Neuronal stem cell (in vitro differentiated cells): Measurements from ENCODE around the gene PDGFD.

Experiments
- DNase-seq: peaks from one replicate; pipeline ENCODE4 v3.0.0-alpha.2; 2013; ENCODE audit warnings: low spot score
- H2AFZ ChIP-seq: one replicate; pipeline ENCODE4 v1.6.1; 2013; ENCODE audit warnings: mild to moderate bottlenecking, low read length, inconsistent platforms
- H2AK5ac ChIP-seq: 2 replicates; pipeline ENCODE4 v1.6.1; 2013; ENCODE audit warnings: low read depth, mild to moderate bottlenecking, inconsistent platforms, low read length, moderate library complexity, mixed read lengths
- H2BK120ac ChIP-seq: 2 replicates; pipeline ENCODE4 v1.6.1; 2013; ENCODE audit warnings: low read depth, mild to moderate bottlenecking, inconsistent platforms, low read length, moderate library complexity, mixed read lengths
- H2BK12ac ChIP-seq: one replicate; pipeline ENCODE4 v1.6.1; 2013; ENCODE audit warnings: low read length, inconsistent platforms
- H2BK15ac ChIP-seq: 2 replicates; pipeline ENCODE4 v1.6.1; 2013; ENCODE audit warnings: mild to moderate bottlenecking, low read length, inconsistent platforms, mixed read lengths
- H2BK5ac ChIP-seq: one replicate; pipeline ENCODE4 v1.6.1; 2013; ENCODE audit warnings: inconsistent platforms, mild to moderate bottlenecking, low read length, moderate library complexity
- H3K14ac ChIP-seq: one replicate; pipeline ENCODE4 v1.6.1; 2013; ENCODE audit warnings: low read length, inconsistent platforms
- H3K18ac ChIP-seq: 2 replicates; pipeline ENCODE4 v1.6.1; 2013; ENCODE audit warnings: low read length, inconsistent platforms
- H3K23ac ChIP-seq: 2 replicates; pipeline ENCODE4 v1.6.1; 2013; ENCODE audit warnings: low read depth, mild to moderate bottlenecking, mixed read lengths, low read length, inconsistent platforms; ENCODE audit not compliant: poor library complexity
- H3K27ac ChIP-seq: replicated peaks from 3 replicates; pipeline ENCODE4 v1.5.1; 2013; ENCODE audit warnings: low read length, inconsistent platforms
- H3K27me3 ChIP-seq, 3 experiments: 2 replicates each; pipeline ENCODE4 v1.6.1; 2013; ENCODE audit warnings: low read length in 3 of 3, mild to moderate bottlenecking in 2 of 3, inconsistent platforms in 1 of 3, low read depth in 1 of 3, mixed read lengths in 1 of 3, moderate library complexity in 1 of 3; ENCODE audit not compliant: control insufficient read depth in 3 of 3, insufficient read depth in 3 of 3
- H3K36me3 ChIP-seq, 2 donors: replicated peaks in 1 of 2; 2 replicates each; pipeline ENCODE4 v1.6.1; 2013; ENCODE audit warnings: low read length in 2 of 2; ENCODE audit not compliant: control insufficient read depth in 2 of 2, insufficient read depth in 2 of 2
- H3K4ac ChIP-seq: 2 replicates; pipeline ENCODE4 v1.6.1; 2013; ENCODE audit warnings: inconsistent platforms, mild to moderate bottlenecking, low read length, moderate library complexity
- H3K4me1 ChIP-seq, 2 donors: 1 replicate in 1 of 2; 2 replicates in 1 of 2; pipeline ENCODE4 v1.6.1; 2013; ENCODE audit warnings: low read length in 2 of 2, low read depth in 1 of 2; ENCODE audit not compliant: control insufficient read depth in 2 of 2, insufficient read depth in 1 of 2
- H3K4me2 ChIP-seq: one replicate; pipeline ENCODE4 v1.6.1; 2013; ENCODE audit warnings: mild to moderate bottlenecking, low read length, inconsistent platforms; ENCODE audit not compliant: insufficient read depth, poor library complexity, severe bottlenecking
- H3K4me3 ChIP-seq, 2 donors: 2 replicates each; pipeline ENCODE4 v1.5.1; 2013; ENCODE audit warnings: low read length in 2 of 2, mild to moderate bottlenecking in 2 of 2, inconsistent platforms in 1 of 2, moderate library complexity in 1 of 2
- H3K79me1 ChIP-seq: one replicate; pipeline ENCODE4 v1.6.1; 2013; ENCODE audit warnings: low read depth, mild to moderate bottlenecking, inconsistent platforms, low read length, moderate library complexity
- H3K9ac ChIP-seq: one replicate; pipeline ENCODE4 v1.6.1; 2013; ENCODE audit warnings: mild to moderate bottlenecking, low read depth, low read length, inconsistent platforms; ENCODE audit not compliant: poor library complexity
- H3K9me3 ChIP-seq, 2 donors: replicated peaks in 1 of 2; 2 replicates each; pipeline versions ENCODE3 to v1.6.1; 2013; ENCODE audit warnings: low read length in 2 of 2, mild to moderate bottlenecking in 2 of 2, inconsistent platforms in 1 of 2, low read depth in 1 of 2, mixed read lengths in 1 of 2, moderate library complexity in 1 of 2; ENCODE audit not compliant: control insufficient read depth in 2 of 2, insufficient read depth in 1 of 2
- H4K8ac ChIP-seq: one replicate; pipeline ENCODE4 v1.6.1; 2013; ENCODE audit warnings: low read depth, mild to moderate bottlenecking, inconsistent platforms, low read length, moderate library complexity
- H4K91ac ChIP-seq: one replicate; pipeline ENCODE4 v1.6.1; 2013; ENCODE audit warnings: low read length, low read depth, mild to moderate bottlenecking, inconsistent platforms; ENCODE audit not compliant: poor library complexity
- WGBS, 2 donors: extraction: QIAGEN DNeasy Blood & Tissue Kit; methylation state at CpG; one replicate each; pipeline ENCODE4 v1.1.7; 2013; ENCODE audit warnings: missing lambda C conversion rate in 2 of 2, mixed read lengths in 1 of 2; ENCODE audit not compliant: insufficient read length in 2 of 2, insufficient replicate concordance in 1 of 2; ENCODE audit errors: extremely low coverage in 2 of 2; 5-methylcytosine and 5-hydroxymethylcytosine counted together

Gene PDGFD

GRCh38 chr11:104199053-104199452 lies 35.1 kb upstream of the PDGFD start:
- no peaks in the 10 kb centered on the region for H3K27me3 ChIP-seq
- H3K14ac ChIP-seq, result no peak overlapping the region
- H2BK120ac ChIP-seq, result no peak overlapping the region
- peaks cover 0 to 1% of the 10 kb centered on the region in 2 donors for H3K36me3 ChIP-seq
- H3K9me3 ChIP-seq, result no peaks in the 10 kb centered on the region
- H3K4me2 ChIP-seq, result no peak overlapping the region
- H3K4me3 ChIP-seq, result no peak overlapping the region
- H3K4ac ChIP-seq, result no peak overlapping the region
- H4K91ac ChIP-seq, result no peak overlapping the region
- H2BK12ac ChIP-seq, result no peak overlapping the region
- WGBS, 2 donors, result no CpG with 5 or more reads among the region's 1 CpG
- no peak overlapping the region for H2BK15ac ChIP-seq
- DNase-seq, result no peak
- no peak overlapping the region for H2BK5ac ChIP-seq
- H3K23ac ChIP-seq, result no peak overlapping the region
- H4K8ac ChIP-seq, result no peak overlapping the region
- no peak overlapping the region for H2AK5ac ChIP-seq
- no peak overlapping the region for H3K18ac ChIP-seq
- H3K27ac ChIP-seq, result no peak overlapping the region
- H3K4me1 ChIP-seq, result no peaks in the 10 kb centered on the region
- no peak overlapping the region for H2AFZ ChIP-seq
- H3K79me1 ChIP-seq, result no peaks in the 10 kb centered on the region
- H3K9ac ChIP-seq, result no peak overlapping the region

GRCh38 chr11:104198576-104198975 lies 34.6 kb upstream of the PDGFD start:
- Histone ChIP-seq H3K4ac (no peak overlapping the region), H3K4me1 (no peaks in the 10 kb centered on the region), H3K36me3 (peaks cover 0 to 1% of the 10 kb centered on the region in 2 donors), H3K27ac (no peak overlapping the region), H2AFZ (no peak overlapping the region), H2AK5ac (no peak overlapping the region), H3K9ac (no peak overlapping the region), H3K23ac (no peak overlapping the region), H3K27me3 (no peaks in the 10 kb centered on the region), H3K79me1 (no peaks in the 10 kb centered on the region), H4K8ac (no peak overlapping the region), H3K4me2 (no peak overlapping the region), H2BK12ac (no peak overlapping the region), H3K18ac (no peak overlapping the region), H2BK15ac (no peak overlapping the region), H4K91ac (no peak overlapping the region), H3K4me3 (no peak overlapping the region), H3K14ac (no peak overlapping the region), H2BK120ac (no peak overlapping the region), H3K9me3 (no peaks in the 10 kb centered on the region), H2BK5ac (no peak overlapping the region)
- DNase-seq, result no peak
- WGBS, 2 donors, result no CpG with 5 or more reads among the region's 2 CpGs

GRCh38 chr11:104191124-104191523 lies 27.2 kb upstream of the PDGFD start:
- no peaks in the 10 kb centered on the region for H3K27me3 ChIP-seq
- no peak overlapping the region for H2BK15ac ChIP-seq
- H2BK12ac ChIP-seq, result no peak overlapping the region
- H4K91ac ChIP-seq, result no peak overlapping the region
- no peaks in the 10 kb centered on the region for H3K4me1 ChIP-seq
- H3K23ac ChIP-seq, result no peak overlapping the region
- H2AK5ac ChIP-seq, result no peak overlapping the region
- H2BK120ac ChIP-seq, result no peak overlapping the region
- no peak overlapping the region for H4K8ac ChIP-seq
- no peaks in the 10 kb centered on the region for H3K79me1 ChIP-seq
- H3K36me3 ChIP-seq, result no peaks in the 10 kb centered on the region
- H2AFZ ChIP-seq, result no peak overlapping the region
- H3K4me2 ChIP-seq, result no peak overlapping the region
- DNase-seq, result no peak
- H3K27ac ChIP-seq, result no peak overlapping the region
- H3K9ac ChIP-seq, result no peak overlapping the region
- no peak overlapping the region for H3K4me3 ChIP-seq
- no peak overlapping the region for H3K4ac ChIP-seq
- no peak overlapping the region for H2BK5ac ChIP-seq
- H3K18ac ChIP-seq, result no peak overlapping the region
- WGBS, 2 donors, result no CpG with 5 or more reads among the region's 3 CpGs
- H3K14ac ChIP-seq, result no peak overlapping the region
- no peaks in the 10 kb centered on the region for H3K9me3 ChIP-seq

GRCh38 chr11:104183593-104183992 lies 19.6 kb upstream of the PDGFD start:
- Histone ChIP-seq H3K9me3 (no peaks in the 10 kb centered on the region), H3K4ac (no peak overlapping the region), H3K18ac (no peak overlapping the region), H3K4me2 (no peak overlapping the region), H3K27me3 (no peaks in the 10 kb centered on the region), H2AFZ (no peak overlapping the region), H3K4me1 (no peaks in the 10 kb centered on the region), H2BK12ac (no peak overlapping the region), H3K27ac (no peak overlapping the region), H3K9ac (no peak overlapping the region), H4K91ac (no peak overlapping the region), H3K79me1 (no peaks in the 10 kb centered on the region), H3K14ac (no peak overlapping the region), H3K4me3 (no peak overlapping the region), H2BK5ac (no peak overlapping the region), H4K8ac (no peak overlapping the region), H3K23ac (no peak overlapping the region), H2AK5ac (no peak overlapping the region), H2BK15ac (no peak overlapping the region), H2BK120ac (no peak overlapping the region), H3K36me3 (no peaks in the 10 kb centered on the region)
- DNase-seq, result no peak
